Breast epithelium (tissue), 4 donors: ENCODE measurements around the gene C3orf70. TPM values are rescaled to one million over a fixed set of nuclear protein-coding genes. Genes with fewer than 3 reads are reported as not detected.

Experiments used
- DNase-seq, 2 donors: peaks; one replicate each; pipeline ENCODE4 v3.0.0-alpha.2; 2019; ENCODE audit warnings: low spot score in 2 of 2
- H3K27ac ChIP-seq, 2 donors: fragments of 200-600 bp; sonication (generic) in 1 of 2; one replicate each; pipeline ENCODE4 v1.5.1; 2016 to 2019; ENCODE audit warnings: mild to moderate bottlenecking in 1 of 2
- H3K27me3 ChIP-seq, 2 donors: fragments of 200-600 bp; sonication (generic) in 1 of 2; one replicate each; pipeline versions ENCODE4 v1.5.1 to v1.6.0; 2017 to 2019; ENCODE audit warnings: control low read depth in 1 of 2, mild to moderate bottlenecking in 1 of 2
- H3K36me3 ChIP-seq: fragments of 200-600 bp; one replicate; pipeline ENCODE4 v1.5.1; 2019
- H3K4me1 ChIP-seq, 2 donors: fragments of 200-600 bp; sonication (generic); one replicate each; pipeline ENCODE4 v1.5.1; 2016 to 2019; ENCODE audit warnings: control low read depth in 1 of 2
- H3K4me3 ChIP-seq, 3 donors: fragments of 200-600 bp; sonication (generic); 1 replicate in 2 of 3; 2 replicates in 1 of 3; pipeline ENCODE4 v1.5.1; 2016 to 2019; ENCODE audit warnings: mild to moderate bottlenecking in 3 of 3, moderate library complexity in 2 of 3
- H3K9me3 ChIP-seq, 2 donors: fragments of 200-600 bp; sonication (generic) in 1 of 2; one replicate each; pipeline ENCODE4 v1.5.1; 2016 to 2019; ENCODE audit warnings: control low read depth in 1 of 2
- POLR2A ChIP-seq: fragments of 450-650 bp; IDR thresholded peaks from one replicate; pipeline ENCODE4 v1.6.1; 2016; ENCODE audit warnings: antibody characterized with exemption, mild to moderate bottlenecking, moderate library complexity
- POLR2AphosphoS5 ChIP-seq, 3 donors: sonication (generic); formaldehyde crosslinking; IDR thresholded peaks; one replicate each; pipeline ENCODE4 v1.6.1; 2017; ENCODE audit warnings: antibody characterized with exemption in 3 of 3
- intact Hi-C: fragments of 100-400 bp; cut with DNase I; formaldehyde crosslinking; loops from one replicate; pipeline ENCODE4 v1.15.1; 2023; ENCODE audit warnings: low total_unique reads
- total RNA-seq, 3 donors: library from RNA; depleted of rRNA; stranded (reverse); fragments of >200 nt; gene quantifications; one replicate each; pipeline ENCODE4 v1.1.0, GENCODE V29; 2016
- TF ChIP-seq, protein P1 (sequence below), 3 donors: fragments of 450-650 bp; IDR thresholded peaks; one replicate each; pipeline ENCODE4 v1.5.1; 2016 to 2017; ENCODE audit warnings: antibody characterized with exemption in 3 of 3, mild to moderate bottlenecking in 3 of 3, moderate library complexity in 3 of 3

Gene C3orf70
- total RNA-seq, 3 donors from 2014 or later, result 1.3 to 4.8 (median 3.8) TPM

GRCh38 chr3:185155678-185156077 lies 2.8 kb upstream of the C3orf70 start:
- H3K27me3 ChIP-seq, result peaks cover 3 to 7% of the 10 kb centered on the region in 2 donors
- no peak overlapping the region for H3K27ac ChIP-seq
- intact Hi-C loops, result no loop called here
- no peaks in the 10 kb centered on the region for H3K9me3 ChIP-seq
- no peaks in the 10 kb centered on the region for H3K36me3 ChIP-seq
- H3K4me1 ChIP-seq, result peaks cover 0 to 6% of the 10 kb centered on the region in 2 donors
- H3K4me3 ChIP-seq, result no peak overlapping the region
- TF ChIP-seq POLR2A, result no peak
- TF ChIP-seq POLR2AphosphoS5 (IDR thresholded peaks at IDR 0.05), result no peak
- TF ChIP-seq, protein P1, sequence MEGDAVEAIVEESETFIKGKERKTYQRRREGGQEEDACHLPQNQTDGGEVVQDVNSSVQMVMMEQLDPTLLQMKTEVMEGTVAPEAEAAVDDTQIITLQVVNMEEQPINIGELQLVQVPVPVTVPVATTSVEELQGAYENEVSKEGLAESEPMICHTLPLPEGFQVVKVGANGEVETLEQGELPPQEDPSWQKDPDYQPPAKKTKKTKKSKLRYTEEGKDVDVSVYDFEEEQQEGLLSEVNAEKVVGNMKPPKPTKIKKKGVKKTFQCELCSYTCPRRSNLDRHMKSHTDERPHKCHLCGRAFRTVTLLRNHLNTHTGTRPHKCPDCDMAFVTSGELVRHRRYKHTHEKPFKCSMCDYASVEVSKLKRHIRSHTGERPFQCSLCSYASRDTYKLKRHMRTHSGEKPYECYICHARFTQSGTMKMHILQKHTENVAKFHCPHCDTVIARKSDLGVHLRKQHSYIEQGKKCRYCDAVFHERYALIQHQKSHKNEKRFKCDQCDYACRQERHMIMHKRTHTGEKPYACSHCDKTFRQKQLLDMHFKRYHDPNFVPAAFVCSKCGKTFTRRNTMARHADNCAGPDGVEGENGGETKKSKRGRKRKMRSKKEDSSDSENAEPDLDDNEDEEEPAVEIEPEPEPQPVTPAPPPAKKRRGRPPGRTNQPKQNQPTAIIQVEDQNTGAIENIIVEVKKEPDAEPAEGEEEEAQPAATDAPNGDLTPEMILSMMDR (IDR thresholded peaks at IDR 0.05), result no peak
- DNase-seq, result no peak

DNA sequence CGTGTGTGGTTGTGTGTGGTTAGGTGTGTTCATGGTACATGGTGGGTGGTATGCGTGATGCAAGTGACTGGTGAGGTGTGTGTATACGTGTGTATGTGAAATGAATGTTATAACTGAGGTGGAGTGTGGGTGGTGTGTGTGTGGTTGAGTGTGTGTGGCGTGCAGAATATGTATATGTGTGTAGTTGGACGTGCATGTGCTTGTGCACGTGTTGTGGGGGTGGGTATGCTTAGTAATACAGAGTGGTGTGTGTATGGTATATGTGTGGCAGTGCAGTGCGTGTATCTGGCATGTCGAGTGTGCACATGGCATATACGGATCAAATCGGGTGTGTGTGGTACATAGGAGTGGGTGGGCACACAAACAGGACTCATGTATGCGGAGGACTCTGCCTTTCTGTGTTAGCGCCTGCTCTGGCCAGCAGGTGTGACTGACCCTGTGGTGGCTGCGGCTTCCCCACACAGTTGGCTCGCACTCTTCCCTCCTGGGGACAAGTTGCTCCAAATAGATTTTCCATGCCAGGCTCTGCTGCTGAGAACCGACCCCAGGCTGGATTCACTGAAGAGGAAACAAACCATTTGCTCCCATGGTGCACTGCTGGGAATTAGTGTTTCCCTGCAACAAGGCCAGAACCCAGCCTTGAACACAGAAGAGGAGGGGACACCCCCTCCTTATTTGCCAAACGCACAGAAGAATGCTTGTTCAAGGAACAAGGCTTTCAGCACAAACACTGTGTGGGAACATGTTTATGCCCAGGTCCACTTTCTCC lies 1.2 kb upstream of the C3orf70 start:
- intact Hi-C loops, result no loop called here
- Histone ChIP-seq H3K4me3 (peak overlapping the region in 2 of 3 donors; percentile 63 to 72), H3K27me3 (peaks cover 3 to 7% of the 10 kb centered on the region in 2 donors), H3K36me3 (no peaks in the 10 kb centered on the region), H3K4me1 (peaks cover 0 to 6% of the 10 kb centered on the region in 2 donors), H3K27ac (peak overlapping the region; percentile 40 to 54), H3K9me3 (no peaks in the 10 kb centered on the region)
- peak in 1 of 2 donors; percentile 24 for DNase-seq
- TF ChIP-seq POLR2A, result no peak
- TF ChIP-seq, protein P1 (IDR thresholded peaks at IDR 0.05), result no peak
- no peak for TF ChIP-seq POLR2AphosphoS5 (IDR thresholded peaks at IDR 0.05)

GRCh38 chr3:185153171-185153771 lies 411 bp upstream of the C3orf70 start:
- H3K27ac ChIP-seq, result peak overlapping the region; percentile 54 to 72

DNA sequence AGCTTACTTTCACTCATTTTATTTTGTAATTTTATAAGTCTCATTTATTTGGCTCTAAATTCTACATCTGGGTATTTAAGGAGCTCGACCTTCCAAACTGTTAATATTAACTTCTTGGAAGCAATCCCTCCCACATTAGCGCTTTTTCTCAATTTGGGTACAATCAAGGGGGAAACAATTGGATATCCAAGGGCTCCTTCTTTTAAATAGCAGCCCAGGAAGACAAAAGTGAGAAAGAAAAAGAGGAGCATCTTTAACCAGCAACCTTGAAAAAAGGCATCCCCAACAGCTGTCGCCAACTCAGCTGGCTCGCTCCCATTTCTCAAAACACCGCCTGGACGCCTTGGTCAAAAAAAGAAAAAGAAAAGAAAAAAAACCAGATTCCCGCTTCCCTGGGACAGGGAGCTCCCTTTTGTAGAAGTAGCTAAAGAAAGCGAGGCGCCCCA lies 873 bp downstream of the C3orf70 start:
- H3K27me3 ChIP-seq, result peaks cover 3 to 7% of the 10 kb centered on the region in 2 donors
- peak overlapping the region; percentile 67 to 72 for H3K27ac ChIP-seq
- intact Hi-C loops, result no loop called here
- H3K9me3 ChIP-seq, result no peaks in the 10 kb centered on the region
- TF ChIP-seq, protein P1 (IDR thresholded peaks at IDR 0.05), result no peak
- TF ChIP-seq POLR2AphosphoS5 (IDR thresholded peaks at IDR 0.05), result no peak
- no peak for TF ChIP-seq POLR2A
- H3K4me3 ChIP-seq, result peak overlapping the region; percentile 57 to 72 (median 63)
- H3K4me1 ChIP-seq, result peaks cover 0 to 6% of the 10 kb centered on the region in 2 donors
- no peak for DNase-seq
- H3K36me3 ChIP-seq, result no peaks in the 10 kb centered on the region

More at GRCh38 chr3:185153171-185153771, 411 bp upstream of the C3orf70 start:
- Histone ChIP-seq H3K36me3 (no peaks in the 10 kb centered on the region), H3K4me3 (peak overlapping the region; percentile 57 to 72 (median 63)), H3K27me3 (peaks cover 3 to 7% of the 10 kb centered on the region in 2 donors), H3K4me1 (peaks cover 0 to 6% of the 10 kb centered on the region in 2 donors), H3K9me3 (no peaks in the 10 kb centered on the region)
- intact Hi-C loops, result no loop called here
- no peak for DNase-seq
- TF ChIP-seq, protein P1 (IDR thresholded peaks at IDR 0.05), result no peak
- TF ChIP-seq POLR2A (no peak), POLR2AphosphoS5 (IDR thresholded peaks at IDR 0.05) (no peak)
